Glomerular visceral epithelial cell (primary cell): ENCODE measurements around the gene NCAPH2.
A peak's percentile ranks its signal among the peaks of the same experiment; 100 is the strongest.
"Not testable (repeated sequence)": the region's sequence is repeated elsewhere in the genome, so short reads cannot be mapped to it uniquely, and the experiment has no call there.

Experiments used
- DNase-seq: peaks from one replicate; pipeline ENCODE4 v3.0.0-alpha.2; 2016; ENCODE audit errors: extremely low spot score

NCAPH2 gene

DNA sequence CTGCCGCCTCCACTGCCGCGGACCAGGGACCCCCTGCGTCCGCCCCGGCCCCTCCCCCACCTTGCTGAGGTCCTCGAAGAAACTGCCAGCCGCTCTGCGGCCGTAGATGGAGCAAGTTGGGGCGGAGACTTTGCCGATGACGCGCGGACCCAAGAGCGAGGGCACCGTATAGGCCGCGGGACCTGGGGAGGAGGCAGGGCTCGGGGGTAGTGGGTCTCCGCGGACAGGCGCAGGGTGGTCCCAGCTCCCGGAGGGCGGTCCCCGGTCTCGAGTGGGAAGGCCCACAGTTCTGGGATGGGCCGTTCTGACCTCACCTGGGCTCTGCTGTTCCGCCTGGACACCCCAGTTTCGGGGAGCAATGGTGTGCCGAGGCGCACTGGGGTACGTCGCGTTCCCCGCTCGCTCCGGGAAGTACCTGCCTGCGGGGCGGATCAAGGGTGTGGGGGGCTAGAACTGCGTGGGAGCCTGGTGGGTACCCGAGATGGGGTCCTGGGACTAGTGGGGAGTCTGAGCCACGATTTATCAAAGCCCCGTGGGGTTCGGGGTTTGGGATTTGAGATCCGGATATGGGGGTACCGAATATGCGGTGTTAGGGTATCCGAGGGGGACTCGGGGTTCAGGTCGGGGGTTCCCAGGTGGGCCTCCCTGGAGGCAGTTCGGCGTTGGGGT is 23.0 kb downstream of the NCAPH2 start:
- DNase-seq: no peak

- no peak for DNase-seq
Measured at GRCh38 chr22:50531546-50531961, 23.5 kb downstream of the NCAPH2 start.

- DNase-seq: peak; percentile 41
Measured at GRCh38 chr22:50531962-50532674, 24.1 kb downstream of the NCAPH2 start.

GRCh38 chr22:50532824-50533796 is 25.1 kb downstream of the NCAPH2 start:
- no peak for DNase-seq

- DNase-seq: peak; percentile 70
Measured at GRCh38 chr22:50533856-50534711, 26.1 kb downstream of the NCAPH2 start.

GRCh38 chr22:50535113-50535512 is 27.1 kb downstream of the NCAPH2 start:
- DNase-seq: no peak

- no peak for DNase-seq
Measured at GRCh38 chr22:50536226-50536625, 28.2 kb downstream of the NCAPH2 start.

- DNase-seq: no peak
Measured at GRCh38 chr22:50537765-50538164, 29.7 kb downstream of the NCAPH2 start.

GRCh38 chr22:50540381-50540780 is 32.4 kb downstream of the NCAPH2 start:
- no peak for DNase-seq

DNA sequence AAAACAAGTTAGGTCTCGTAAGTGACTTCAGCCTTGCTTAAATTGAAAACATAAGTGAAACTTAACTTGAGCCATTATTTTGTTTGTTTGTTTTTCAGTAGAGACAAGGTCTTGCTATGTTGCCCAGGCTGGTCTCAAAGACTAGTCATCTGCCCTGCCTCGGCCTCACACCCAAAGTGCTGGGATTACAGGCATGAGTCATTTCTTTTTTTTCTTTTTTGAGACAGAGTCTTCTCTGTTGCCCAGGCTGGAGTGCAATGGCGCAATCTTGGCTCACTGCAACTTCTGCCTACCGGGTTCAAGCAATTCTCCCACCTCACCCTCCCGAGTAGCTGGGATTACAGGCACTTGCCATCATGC is 33.6 kb downstream of the NCAPH2 start:
- DNase-seq: not testable (repeated sequence)

DNA sequence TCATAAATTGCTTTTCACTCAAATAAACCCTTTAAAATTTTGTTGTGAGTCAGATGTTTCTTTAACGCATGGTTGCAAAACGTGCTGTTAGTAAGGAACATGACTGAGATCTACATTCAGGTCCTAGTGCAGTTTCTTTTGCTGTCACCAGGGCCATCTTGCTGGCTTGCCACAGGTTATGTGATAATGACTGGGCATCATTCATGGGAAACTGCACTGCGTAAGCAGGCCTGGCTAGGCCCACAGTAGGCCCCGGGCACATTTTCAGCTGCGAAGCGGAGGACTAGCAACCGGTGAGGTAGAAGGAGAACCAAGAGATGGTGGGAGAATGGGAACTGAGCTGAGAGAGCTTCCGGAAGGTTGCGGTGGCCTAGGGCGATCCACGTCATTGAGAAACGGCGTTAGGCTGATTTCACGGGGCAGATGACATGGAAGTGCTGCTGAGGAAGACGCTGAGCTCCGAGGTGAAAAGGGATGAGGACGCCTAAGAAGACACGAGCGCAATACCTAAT is 34.4 kb downstream of the NCAPH2 start:
- DNase-seq: no peak

DNA sequence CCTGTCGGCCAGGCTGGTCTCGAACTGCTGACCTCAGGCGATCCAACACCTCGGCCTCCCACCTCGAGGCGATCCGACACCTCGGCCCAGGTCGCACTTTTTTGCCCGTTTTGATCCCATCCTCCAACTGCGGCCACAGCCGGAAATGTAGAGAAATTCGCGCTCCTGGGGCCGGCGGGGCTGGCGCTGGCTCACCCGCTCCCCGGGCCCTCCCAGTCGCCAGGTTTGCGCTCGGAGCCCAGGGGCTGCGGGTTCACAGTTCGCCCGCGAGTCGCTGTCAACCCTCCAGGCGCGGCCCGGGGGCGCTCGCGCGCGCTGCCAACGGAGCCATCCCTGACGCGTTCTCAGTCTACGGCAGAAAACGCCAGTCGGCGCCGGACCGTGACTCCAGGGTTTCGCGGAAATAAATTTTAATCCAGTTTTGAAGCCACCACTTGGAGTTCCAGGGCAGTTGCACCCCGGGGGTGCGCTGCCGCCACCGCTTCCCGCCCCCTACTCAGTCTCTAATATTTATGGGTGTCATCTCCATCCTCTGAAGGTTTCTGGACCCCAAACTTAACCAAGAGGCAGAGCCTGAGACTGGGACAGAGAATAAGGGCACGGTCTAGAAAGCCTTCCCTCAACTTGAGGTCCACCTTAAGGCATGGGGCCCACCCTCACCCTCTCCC is 36.2 kb downstream of the NCAPH2 start:
- DNase-seq: no peak

DNA sequence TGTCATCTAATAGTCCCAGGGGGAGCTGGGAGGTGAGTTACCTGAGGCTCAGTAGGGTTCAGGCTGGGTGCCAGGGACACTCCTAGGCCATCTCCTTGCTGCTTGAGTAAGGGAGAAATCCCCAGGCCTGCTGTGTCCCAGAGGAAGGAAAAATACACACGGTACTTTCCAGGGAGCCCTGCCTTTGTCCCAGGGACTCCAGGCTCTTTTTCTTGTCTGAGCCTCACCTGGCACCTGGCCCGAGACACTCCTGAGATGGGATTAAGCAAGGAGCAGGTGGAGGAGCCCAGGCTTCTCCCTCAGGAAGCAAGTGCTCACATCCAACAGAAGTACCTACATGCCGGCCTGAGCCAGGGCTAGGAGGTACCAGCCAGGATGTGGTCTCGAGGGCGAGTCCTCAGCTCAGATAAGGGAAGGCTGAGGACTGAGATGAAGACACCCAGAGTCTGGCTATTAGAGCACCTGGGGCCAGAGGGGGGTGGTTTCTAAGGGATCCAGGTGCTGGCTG is 36.8 kb downstream of the NCAPH2 start:
- no peak for DNase-seq

- DNase-seq: no peak
Measured at GRCh38 chr22:50545522-50546325, 37.7 kb downstream of the NCAPH2 start, which contains the start of gene KLHDC7B. Gene KLHDC7B, plus strand, starts transcription at chr22:50545899. Its CDS starts 345 bp downstream, at chr22:50546244.

GRCh38 chr22:50546326-50547262 is 38.6 kb downstream of the NCAPH2 start:
- no peak for DNase-seq

GRCh38 chr22:50547263-50547985 is 39.4 kb downstream of the NCAPH2 start:
- DNase-seq: no peak

- DNase-seq: no peak
Measured at GRCh38 chr22:50548040-50548920, 40.3 kb downstream of the NCAPH2 start.
